SK-N-SH (cell line): ENCODE data around the gene ATP6V0E1. TPM values are rescaled to one million over a fixed set of nuclear protein-coding genes. Genes with fewer than 3 reads are reported as not detected.

Experiments
- CTCF ChIA-PET: fragments of 300-600, 350-600 bp; formaldehyde crosslinking; extraction: SDS; loops from one replicate; lab custom pipeline; 2021; lab: Yijun Ruan, JAX
- POLR2A ChIA-PET: fragments of 350-600 bp; sonication (Branson Sonifier 250); formaldehyde crosslinking; extraction: SDS; loops from one replicate; lab custom pipeline; 2020; ENCODE audit warnings: antibody characterized with exemption, inconsistent platforms; lab: Yijun Ruan, JAX
- DNase-seq: peaks from one replicate; pipeline ENCODE4 v3.0.0; 2012
- H2AFZ ChIP-seq: fragments of 200-600 bp; sonication (generic); 2 replicates; pipeline ENCODE4 v1.8.1; 2016; ENCODE audit warnings: antibody characterized with exemption, mild to moderate bottlenecking, low read depth
- H3F3A ChIP-seq: fragments of 200-600 bp; sonication (generic); replicated peaks from 2 replicates; pipeline ENCODE3; 2016; ENCODE audit warnings: antibody characterized with exemption, mild to moderate bottlenecking; ENCODE audit not compliant: insufficient read depth
- H3K27ac ChIP-seq, 2 experiments: fragments of 200-500 bp in 1 of 2; fragments of 200-600 bp in 1 of 2; sonication (Bioruptor generic) in 1 of 2; sonication (generic), shearing (Covaris generic) in 1 of 2; 2 replicates each; pipeline versions ENCODE4 v1.5.1 to v1.6.1; 2014 to 2016; ENCODE audit warnings: low read depth in 2 of 2, inconsistent platforms in 1 of 2, low read length in 1 of 2, mild to moderate bottlenecking in 1 of 2, mixed read lengths in 1 of 2
- H3K27me3 ChIP-seq: fragments of 200-600 bp; sonication (generic), shearing (Covaris generic); 2 replicates; pipeline ENCODE4 v1.6.1; 2016; ENCODE audit warnings: mixed run types; ENCODE audit not compliant: insufficient read depth
- H3K36me3 ChIP-seq, 2 experiments: fragments of 200-500 bp in 1 of 2; fragments of 200-600 bp in 1 of 2; sonication (Bioruptor generic) in 1 of 2; sonication (generic) in 1 of 2; replicated peaks in 1 of 2; 2 replicates each; pipeline versions ENCODE3 to v1.5.1; 2014 to 2016; ENCODE audit warnings: low read length in 1 of 2, mild to moderate bottlenecking in 1 of 2; ENCODE audit not compliant: insufficient read depth in 2 of 2, control insufficient read depth in 1 of 2
- H3K4me1 ChIP-seq, 2 experiments: fragments of 200-500 bp in 1 of 2; fragments of 200-600 bp in 1 of 2; sonication (Bioruptor generic) in 1 of 2; sonication (generic), shearing (Covaris generic) in 1 of 2; 2 replicates each; pipeline versions ENCODE4 v1.5.1 to v1.6.1; 2014 to 2016; ENCODE audit warnings: low read depth in 1 of 2, low read length in 1 of 2, mixed run types in 1 of 2; ENCODE audit not compliant: insufficient read depth in 2 of 2, control insufficient read depth in 1 of 2
- H3K4me2 ChIP-seq: fragments of 200-600 bp; sonication (generic), shearing (Covaris generic); 2 replicates; pipeline ENCODE4 v1.6.1; 2017; ENCODE audit warnings: mixed run types
- H3K4me3 ChIP-seq, 2 experiments: fragments of 200-500 bp in 1 of 2; fragments of 200-600 bp in 1 of 2; sonication (Bioruptor generic) in 1 of 2; sonication (generic), shearing (Covaris generic) in 1 of 2; 2 replicates each; pipeline versions ENCODE4 v1.5.1 to v1.8.1; 2014 to 2016; ENCODE audit warnings: low read depth in 2 of 2, inconsistent platforms in 1 of 2, low read length in 1 of 2, mild to moderate bottlenecking in 1 of 2, mixed read lengths in 1 of 2, moderate library complexity in 1 of 2
- H3K79me2 ChIP-seq: fragments of 200-600 bp; sonication (generic); 2 replicates; pipeline ENCODE4 v1.8.1; 2017; ENCODE audit warnings: mild to moderate bottlenecking; ENCODE audit not compliant: insufficient read depth
- H3K9ac ChIP-seq: fragments of 200-600 bp; sonication (generic); 2 replicates; pipeline ENCODE4 v1.6.1; 2017; ENCODE audit warnings: mixed run types
- H3K9me2 ChIP-seq: fragments of 200-600 bp; sonication (generic); 2 replicates; pipeline ENCODE4 v1.6.1; 2017; ENCODE audit warnings: mixed run types
- H3K9me3 ChIP-seq: fragments of 200-600 bp; sonication (generic); 2 replicates; pipeline ENCODE4 v1.6.1; 2017; ENCODE audit warnings: mixed run types, mild to moderate bottlenecking, moderate library complexity
- H4K20me1 ChIP-seq: fragments of 200-600 bp; sonication (generic); 2 replicates; pipeline ENCODE4 v1.6.1; 2017; ENCODE audit warnings: mild to moderate bottlenecking, mixed run types; ENCODE audit not compliant: insufficient read depth
- CHD2 ChIP-seq: fragments of 150-350 bp; IDR thresholded peaks from 2 replicates; pipeline ENCODE4 v1.6.1; 2018; ENCODE audit warnings: low read length; ENCODE audit not compliant: partially characterized antibody
- CTCF ChIP-seq: fragments of 200-600 bp; sonication (generic); IDR thresholded peaks from 2 replicates; pipeline ENCODE4 v1.6.1; 2017; ENCODE audit warnings: antibody characterized with exemption, mild to moderate bottlenecking, moderate library complexity
- ELF1 ChIP-seq: IDR thresholded peaks from 2 replicates; pipeline ENCODE4 v1.4.0; 2012
- EZH2phosphoT487 ChIP-seq: fragments of 200-600 bp; sonication (generic); IDR thresholded peaks from 2 replicates; pipeline ENCODE4 v1.6.1; 2017; ENCODE audit warnings: low read depth, mixed run types, mild to moderate bottlenecking, antibody characterized with exemption, moderate library complexity, borderline replicate concordance
- FOSL2 ChIP-seq: IDR thresholded peaks from 2 replicates; pipeline ENCODE4 v1.4.0; 2012; ENCODE audit warnings: low read depth, mild to moderate bottlenecking, moderate library complexity, borderline replicate concordance
- FOXJ3 ChIP-seq: sonication (generic); formaldehyde crosslinking; IDR thresholded peaks from 2 replicates; pipeline ENCODE4 v1.5.1; 2020; ENCODE audit warnings: mild to moderate bottlenecking, missing genetic modification reagents
- JUND ChIP-seq: IDR thresholded peaks from 2 replicates; pipeline ENCODE4 v1.4.0; 2012
- POLR2AphosphoS5 ChIP-seq: IDR thresholded peaks from 2 replicates; pipeline ENCODE4 v1.6.1; 2012; ENCODE audit warnings: low read depth, low read length
- RFX5 ChIP-seq: IDR thresholded peaks from 2 replicates; pipeline ENCODE4 v1.6.1; 2012; ENCODE audit warnings: mild to moderate bottlenecking, improper control_type of control experiment, low read length
- WGBS: methylation state at CpG from one replicate; pipeline ENCODE4 v1.1.6; 2017; ENCODE audit warnings: low lambda C conversion rate; 5-methylcytosine and 5-hydroxymethylcytosine counted together
- polyA plus RNA-seq, 3 experiments: library from polyadenylated mRNA; depleted of rRNA; stranded (reverse); fragments of >200 nt; gene quantifications; 2 replicates each; pipeline ENCODE4 v1.2.3, GENCODE V29; 2012
- TF ChIP-seq, protein P1 (sequence below): IDR thresholded peaks from 2 replicates; pipeline ENCODE4 v1.4.0; 2012; ENCODE audit warnings: low read depth, borderline replicate concordance
- TF ChIP-seq, protein P2 (sequence below): IDR thresholded peaks from 2 replicates; pipeline ENCODE4 v1.6.1; 2012; ENCODE audit warnings: mild to moderate bottlenecking, low read depth, low read length, moderate library complexity
- TF ChIP-seq, protein P3 (sequence below): IDR thresholded peaks from 2 replicates; pipeline ENCODE4 v1.4.0; 2012; ENCODE audit warnings: low read depth, borderline replicate concordance

Gene ATP6V0E1
- polyA plus RNA-seq, 1 of the 3 experiments (the other 2 are of a cell fraction): 243 TPM

DNA sequence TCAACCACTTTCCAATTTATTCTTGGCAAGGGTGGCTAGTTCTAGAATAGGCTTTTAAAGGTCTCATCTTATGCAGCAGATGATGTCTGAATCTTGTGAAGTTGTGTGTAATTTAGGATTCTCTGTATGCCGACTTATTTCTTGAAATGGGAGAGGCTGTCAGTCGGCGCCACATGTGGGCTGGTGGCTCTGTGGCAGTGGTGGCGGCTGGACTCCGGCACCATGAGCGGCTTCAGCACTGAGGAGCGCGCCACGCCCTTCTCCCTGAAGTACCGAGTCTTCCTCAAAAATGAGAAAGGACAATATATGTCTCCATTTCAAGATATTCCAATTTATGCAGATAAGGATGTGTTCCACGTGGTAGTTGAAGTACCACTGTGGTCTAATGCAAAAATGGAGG, 8.3 kb upstream of the ATP6V0E1 start (continued):
- TF ChIP-seq CTCF: no peak

GRCh38 chr5:172979778-172980177, 3.8 kb upstream of the ATP6V0E1 start:
- Histone ChIP-seq H2AFZ (no peak overlapping the region), H3K4me2 (no peak overlapping the region), H4K20me1 (no peaks in the 10 kb centered on the region), H3K4me3 (no peak overlapping the region), H3F3A (peaks cover 12% of the 10 kb centered on the region), H3K9me2 (no peaks in the 10 kb centered on the region), H3K9ac (no peak overlapping the region), H3K9me3 (no peaks in the 10 kb centered on the region), H3K79me2 (peaks cover 20% of the 10 kb centered on the region), H3K36me3 (no peaks in the 10 kb centered on the region), H3K27ac (no peak overlapping the region), H3K4me1 (no peaks in the 10 kb centered on the region), H3K27me3 (no peaks in the 10 kb centered on the region)
- WGBS: 80% methylated on average over 4 of the region's 4 CpGs
- TF ChIP-seq POLR2AphosphoS5: no peak
- no peak for TF ChIP-seq FOSL2
- no peak for TF ChIP-seq CTCF
- no peak for TF ChIP-seq CHD2
- no peak for TF ChIP-seq JUND
- no peak for TF ChIP-seq EZH2phosphoT487
- TF ChIP-seq, protein P1, sequence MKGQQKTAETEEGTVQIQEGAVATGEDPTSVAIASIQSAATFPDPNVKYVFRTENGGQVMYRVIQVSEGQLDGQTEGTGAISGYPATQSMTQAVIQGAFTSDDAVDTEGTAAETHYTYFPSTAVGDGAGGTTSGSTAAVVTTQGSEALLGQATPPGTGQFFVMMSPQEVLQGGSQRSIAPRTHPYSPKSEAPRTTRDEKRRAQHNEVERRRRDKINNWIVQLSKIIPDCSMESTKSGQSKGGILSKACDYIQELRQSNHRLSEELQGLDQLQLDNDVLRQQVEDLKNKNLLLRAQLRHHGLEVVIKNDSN: no peak
- TF ChIP-seq ELF1: no peak
- TF ChIP-seq FOXJ3 (CRISPR knock-in tag): no peak
- TF ChIP-seq, protein P2, sequence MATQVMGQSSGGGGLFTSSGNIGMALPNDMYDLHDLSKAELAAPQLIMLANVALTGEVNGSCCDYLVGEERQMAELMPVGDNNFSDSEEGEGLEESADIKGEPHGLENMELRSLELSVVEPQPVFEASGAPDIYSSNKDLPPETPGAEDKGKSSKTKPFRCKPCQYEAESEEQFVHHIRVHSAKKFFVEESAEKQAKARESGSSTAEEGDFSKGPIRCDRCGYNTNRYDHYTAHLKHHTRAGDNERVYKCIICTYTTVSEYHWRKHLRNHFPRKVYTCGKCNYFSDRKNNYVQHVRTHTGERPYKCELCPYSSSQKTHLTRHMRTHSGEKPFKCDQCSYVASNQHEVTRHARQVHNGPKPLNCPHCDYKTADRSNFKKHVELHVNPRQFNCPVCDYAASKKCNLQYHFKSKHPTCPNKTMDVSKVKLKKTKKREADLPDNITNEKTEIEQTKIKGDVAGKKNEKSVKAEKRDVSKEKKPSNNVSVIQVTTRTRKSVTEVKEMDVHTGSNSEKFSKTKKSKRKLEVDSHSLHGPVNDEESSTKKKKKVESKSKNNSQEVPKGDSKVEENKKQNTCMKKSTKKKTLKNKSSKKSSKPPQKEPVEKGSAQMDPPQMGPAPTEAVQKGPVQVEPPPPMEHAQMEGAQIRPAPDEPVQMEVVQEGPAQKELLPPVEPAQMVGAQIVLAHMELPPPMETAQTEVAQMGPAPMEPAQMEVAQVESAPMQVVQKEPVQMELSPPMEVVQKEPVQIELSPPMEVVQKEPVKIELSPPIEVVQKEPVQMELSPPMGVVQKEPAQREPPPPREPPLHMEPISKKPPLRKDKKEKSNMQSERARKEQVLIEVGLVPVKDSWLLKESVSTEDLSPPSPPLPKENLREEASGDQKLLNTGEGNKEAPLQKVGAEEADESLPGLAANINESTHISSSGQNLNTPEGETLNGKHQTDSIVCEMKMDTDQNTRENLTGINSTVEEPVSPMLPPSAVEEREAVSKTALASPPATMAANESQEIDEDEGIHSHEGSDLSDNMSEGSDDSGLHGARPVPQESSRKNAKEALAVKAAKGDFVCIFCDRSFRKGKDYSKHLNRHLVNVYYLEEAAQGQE: no peak
- TF ChIP-seq, protein P3, sequence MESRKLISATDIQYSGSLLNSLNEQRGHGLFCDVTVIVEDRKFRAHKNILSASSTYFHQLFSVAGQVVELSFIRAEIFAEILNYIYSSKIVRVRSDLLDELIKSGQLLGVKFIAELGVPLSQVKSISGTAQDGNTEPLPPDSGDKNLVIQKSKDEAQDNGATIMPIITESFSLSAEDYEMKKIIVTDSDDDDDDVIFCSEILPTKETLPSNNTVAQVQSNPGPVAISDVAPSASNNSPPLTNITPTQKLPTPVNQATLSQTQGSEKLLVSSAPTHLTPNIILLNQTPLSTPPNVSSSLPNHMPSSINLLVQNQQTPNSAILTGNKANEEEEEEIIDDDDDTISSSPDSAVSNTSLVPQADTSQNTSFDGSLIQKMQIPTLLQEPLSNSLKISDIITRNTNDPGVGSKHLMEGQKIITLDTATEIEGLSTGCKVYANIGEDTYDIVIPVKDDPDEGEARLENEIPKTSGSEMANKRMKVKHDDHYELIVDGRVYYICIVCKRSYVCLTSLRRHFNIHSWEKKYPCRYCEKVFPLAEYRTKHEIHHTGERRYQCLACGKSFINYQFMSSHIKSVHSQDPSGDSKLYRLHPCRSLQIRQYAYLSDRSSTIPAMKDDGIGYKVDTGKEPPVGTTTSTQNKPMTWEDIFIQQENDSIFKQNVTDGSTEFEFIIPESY: no peak
- TF ChIP-seq RFX5: no peak
- DNase-seq: no peak
- POLR2A ChIA-PET: no interaction called here
- CTCF ChIA-PET: interaction anchor here (1.2 to 2.0 kb wide), 5 partner anchors 13 to 314 kb away, joined by 4 to 11 read pairs (median 6); partner anchors contain the start of gene RPL26L1
